Measurements from ENCODE around the gene DYNLRB2. TPM values are rescaled to one million over a fixed set of nuclear protein-coding genes. Genes with fewer than 3 reads are reported as not detected.

Gene DYNLRB2
- total and polyA plus RNA-seq, 4 experiments from 2014 or later, result 0.78 TPM; not detected in 3

GRCh38 chr16:80591071-80591915 lies 50.5 kb downstream of the DYNLRB2 start:
- peak overlapping the region in 6 of 7 donors; percentile 3 to 74 (median 66) for H3K27ac Mint-ChIP-seq
- no peaks in the 10 kb centered on the region for H3K9me3 ChIP-seq (ENCODE audit: control insufficient read depth in 1 of 2, low read length in 2 of 2)

GRCh38 chr16:80592273-80592672 lies 51.5 kb downstream of the DYNLRB2 start:
- POLR2A ChIA-PET (ENCODE audit: partially characterized antibody), result interaction anchor here (1.5 kb wide), 1 partner anchor 28 kb away, joined by 10 read pairs; no protein-coding TSS in a partner anchor
- Mint-ChIP-seq H3K9me3 (peaks cover 0 to 12% (median 4%) of the 10 kb centered on the region in 8 donors), H3K27ac (no peak overlapping the region), H3K4me3 (peak overlapping the region in 5 of 8 donors; percentile 14 to 55 (median 40)), H3K36me3 (peaks cover 0 to 15% of the 10 kb centered on the region in 2 donors), H3K27me3 (peaks cover 9 to 11% of the 10 kb centered on the region in 2 donors), H3K4me1 (peaks cover 16 to 31% (median 22%) of the 10 kb centered on the region in 4 donors)
- H3K27me3 ChIP-seq (ENCODE audit: insufficient read depth, low read length), result no peaks in the 10 kb centered on the region
- no peaks in the 10 kb centered on the region for H3K9me3 ChIP-seq (ENCODE audit: control insufficient read depth in 1 of 2, low read length in 2 of 2)
- no peak overlapping the region for H3K4me3 ChIP-seq (ENCODE audit: low read length in 2 of 2)
- H3K27ac ChIP-seq (ENCODE audit: low read depth, low read length), result no peak overlapping the region
- intact Hi-C loops (cut with micrococcal nuclease), result no loop called here
- CTCF ChIA-PET (ENCODE audit: partially characterized antibody), result no interaction called here
- H3K4me1 ChIP-seq (ENCODE audit: insufficient read depth, low read length), result peaks cover 18% of the 10 kb centered on the region
- no peak for DNase-seq
- no peaks in the 10 kb centered on the region for H3K36me3 ChIP-seq (ENCODE audit: insufficient read depth, low read length)

More at GRCh38 chr16:80591071-80591915, 50.5 kb downstream of the DYNLRB2 start:
- H3K9me3 Mint-ChIP-seq, result peaks cover 0 to 10% (median 1%) of the 10 kb centered on the region in 8 donors
- H3K4me3 Mint-ChIP-seq, result peak overlapping the region; percentile 3 to 82 (median 54)
- H3K36me3 ChIP-seq (ENCODE audit: insufficient read depth, low read length), result no peaks in the 10 kb centered on the region
- DNase-seq, result peak; percentile 66 to 82 (median 78)
- no peaks in the 10 kb centered on the region for H3K27me3 ChIP-seq (ENCODE audit: insufficient read depth, low read length)
- H3K27me3 Mint-ChIP-seq, result peaks cover 9 to 17% of the 10 kb centered on the region in 2 donors
- no peak overlapping the region for H3K27ac ChIP-seq (ENCODE audit: low read depth, low read length)
- H3K36me3 Mint-ChIP-seq, result peaks cover 0 to 7% of the 10 kb centered on the region in 2 donors
- peaks cover 22% of the 10 kb centered on the region for H3K4me1 ChIP-seq (ENCODE audit: insufficient read depth, low read length)
- CTCF ChIA-PET (ENCODE audit: partially characterized antibody), result interaction anchor here (0.7 to 1.2 kb wide), 5 partner anchors 9 to 67 kb away, joined by 3 to 4 read pairs (median 3); no protein-coding TSS in a partner anchor
- H3K4me3 ChIP-seq (ENCODE audit: low read length in 2 of 2), result peak overlapping the region in 1 of 2 donors; percentile 7
- intact Hi-C loops (cut with micrococcal nuclease), result loop anchor here (1.0 to 2.0 kb wide), 3 partner anchors 11 to 51 kb away; partner anchors contain the start of gene DYNLRB2
- peaks cover 20 to 37% (median 28%) of the 10 kb centered on the region in 4 donors for H3K4me1 Mint-ChIP-seq
- POLR2A ChIA-PET (ENCODE audit: partially characterized antibody), result interaction anchor here (0.9 to 1.5 kb wide), 7 partner anchors 11 to 216 kb away, joined by 3 to 37 read pairs (median 4); no protein-coding TSS in a partner anchor

- Histone ChIP-seq H3K4me1 (ENCODE audit: insufficient read depth, low read length) (peaks cover 18% of the 10 kb centered on the region), H3K36me3 (ENCODE audit: insufficient read depth, low read length) (no peaks in the 10 kb centered on the region), H3K4me3 (ENCODE audit: low read length in 2 of 2) (no peak overlapping the region), H3K9me3 (ENCODE audit: control insufficient read depth in 1 of 2, low read length in 2 of 2) (no peaks in the 10 kb centered on the region), H3K27me3 (ENCODE audit: insufficient read depth, low read length) (no peaks in the 10 kb centered on the region), H3K27ac (ENCODE audit: low read depth, low read length) (no peak overlapping the region)
- no peak for DNase-seq
- ChIA-PET CTCF (ENCODE audit: partially characterized antibody) (no interaction called here), POLR2A (ENCODE audit: partially characterized antibody) (no interaction called here)
- H3K27ac Mint-ChIP-seq, result peak overlapping the region in 1 of 7 donors; percentile 49
- H3K4me3 Mint-ChIP-seq, result no peak overlapping the region
- peaks cover 16 to 26% (median 18%) of the 10 kb centered on the region in 4 donors for H3K4me1 Mint-ChIP-seq
- intact Hi-C loops (cut with micrococcal nuclease), result no loop called here
- H3K9me3 Mint-ChIP-seq, result peaks cover 0 to 11% (median 4%) of the 10 kb centered on the region in 8 donors
- H3K27me3 Mint-ChIP-seq, result peaks cover 6 to 7% of the 10 kb centered on the region in 2 donors
- peaks cover 0 to 18% of the 10 kb centered on the region in 2 donors for H3K36me3 Mint-ChIP-seq
These were observed 54.0 kb downstream of the DYNLRB2 start for GRCh38 chr16:80594756-80595155.

GRCh38 chr16:80596507-80597207 lies 55.9 kb downstream of the DYNLRB2 start:
- Histone ChIP-seq H3K27ac (ENCODE audit: low read depth, low read length) (no peak overlapping the region), H3K9me3 (ENCODE audit: control insufficient read depth in 1 of 2, low read length in 2 of 2) (no peaks in the 10 kb centered on the region), H3K4me1 (ENCODE audit: insufficient read depth, low read length) (peaks cover 8% of the 10 kb centered on the region), H3K36me3 (ENCODE audit: insufficient read depth, low read length) (no peaks in the 10 kb centered on the region), H3K27me3 (ENCODE audit: insufficient read depth, low read length) (no peaks in the 10 kb centered on the region), H3K4me3 (ENCODE audit: low read length in 2 of 2) (no peak overlapping the region)
- H3K4me1 Mint-ChIP-seq, result peaks cover 6 to 9% (median 8%) of the 10 kb centered on the region in 4 donors
- H3K36me3 Mint-ChIP-seq, result peaks cover 0 to 24% of the 10 kb centered on the region in 2 donors
- no peak overlapping the region for H3K27ac Mint-ChIP-seq
- POLR2A ChIA-PET (ENCODE audit: partially characterized antibody), result no interaction called here
- CTCF ChIA-PET (ENCODE audit: partially characterized antibody), result interaction anchor here (1.2 kb wide), 1 partner anchor 17 kb away, joined by 3 read pairs; no protein-coding TSS in a partner anchor
- intact Hi-C loops (cut with micrococcal nuclease), result no loop called here
- no peak overlapping the region for H3K4me3 Mint-ChIP-seq
- peaks cover 0 to 11% (median 3%) of the 10 kb centered on the region in 8 donors for H3K9me3 Mint-ChIP-seq
- peaks cover 2 to 3% of the 10 kb centered on the region in 2 donors for H3K27me3 Mint-ChIP-seq
- DNase-seq, result no peak

- CTCF ChIA-PET (ENCODE audit: partially characterized antibody), result no interaction called here
These were observed 58.7 kb downstream of the DYNLRB2 start for GRCh38 chr16:80599466-80599865.

More at GRCh38 chr16:80599466-80599865, 58.7 kb downstream of the DYNLRB2 start:
- POLR2A ChIA-PET (ENCODE audit: partially characterized antibody), result interaction anchor here (1.6 kb wide), 1 partner anchor 19 kb away, joined by 4 read pairs; no protein-coding TSS in a partner anchor
- H3K4me1 Mint-ChIP-seq, result no peaks in the 10 kb centered on the region
- no peak overlapping the region for H3K27ac ChIP-seq (ENCODE audit: low read depth, low read length)
- no peak for DNase-seq
- H3K4me3 ChIP-seq (ENCODE audit: low read length in 2 of 2), result no peak overlapping the region
- no peaks in the 10 kb centered on the region for H3K36me3 ChIP-seq (ENCODE audit: insufficient read depth, low read length)
- no peak overlapping the region for H3K4me3 Mint-ChIP-seq
- H3K27me3 Mint-ChIP-seq, result no peaks in the 10 kb centered on the region
- H3K9me3 ChIP-seq (ENCODE audit: control insufficient read depth in 1 of 2, low read length in 2 of 2), result no peaks in the 10 kb centered on the region
- peaks cover 0 to 11% (median 2%) of the 10 kb centered on the region in 8 donors for H3K9me3 Mint-ChIP-seq
- no peaks in the 10 kb centered on the region for H3K4me1 ChIP-seq (ENCODE audit: insufficient read depth, low read length)
- peaks cover 7 to 35% of the 10 kb centered on the region in 2 donors for H3K36me3 Mint-ChIP-seq
- intact Hi-C loops (cut with micrococcal nuclease), result no loop called here
- H3K27ac Mint-ChIP-seq, result no peak overlapping the region
- H3K27me3 ChIP-seq (ENCODE audit: insufficient read depth, low read length), result no peaks in the 10 kb centered on the region
